GM23248 (cell line): ENCODE measurements around the gene DUSP28.

Experiments used
- EZH2 ChIP-seq: fragments of 200-600 bp; sonication (generic); IDR thresholded peaks from 2 replicates; pipeline ENCODE4 v1.6.1; 2018; ENCODE audit warnings: antibody characterized with exemption, mild to moderate bottlenecking; ENCODE audit not compliant: insufficient read depth, poor library complexity, severe bottlenecking
- EZH2phosphoT487 ChIP-seq: fragments of 200-600 bp; sonication (generic); IDR thresholded peaks from 2 replicates; pipeline ENCODE4 v1.6.1; 2018; ENCODE audit warnings: antibody characterized with exemption, moderate library complexity, mild to moderate bottlenecking, low read depth; ENCODE audit not compliant: insufficient read depth

DNA sequence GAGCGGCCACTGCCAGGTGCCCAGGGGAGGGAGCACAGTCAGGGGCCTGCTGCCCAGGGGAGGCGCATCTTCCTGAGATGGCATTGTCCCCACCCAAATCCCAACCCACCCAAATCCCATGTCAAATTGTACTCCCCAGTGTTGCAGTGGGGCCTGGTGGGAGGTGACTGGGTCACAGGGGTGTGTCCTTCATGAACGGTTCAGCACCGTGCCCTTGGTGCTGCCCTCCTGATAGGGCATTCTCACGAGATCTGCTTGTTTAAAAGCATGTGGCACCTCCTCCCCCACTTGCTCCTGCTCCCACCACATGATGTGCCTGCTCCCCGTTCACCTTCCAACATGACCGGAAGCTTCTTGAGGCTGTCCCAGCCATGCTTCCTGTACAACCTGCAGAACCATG is 30.0 kb upstream of the DUSP28 start:
- TF ChIP-seq EZH2 (no peak), EZH2phosphoT487 (no peak)
